ENCODE measurements around the gene SUZ12.

DNA sequence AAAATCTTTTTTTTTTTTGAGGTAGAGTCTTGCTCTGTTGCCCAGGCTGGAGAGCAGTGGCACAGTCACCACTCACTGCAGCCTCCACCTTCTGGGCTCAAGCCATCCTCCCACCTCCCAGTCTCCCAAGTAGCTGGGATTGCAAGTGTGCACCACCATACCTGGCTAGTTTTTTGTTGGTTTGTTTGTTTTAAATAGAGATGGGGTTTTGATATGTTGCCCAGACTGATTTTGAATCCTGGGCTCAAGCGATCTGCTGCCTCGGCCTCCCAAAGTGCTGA, 72.4 kb downstream of the SUZ12 start:
- no peak for TF ChIP-seq POLR2A (IDR thresholded peaks at IDR 0.05)
- TF ChIP-seq, protein P1, sequence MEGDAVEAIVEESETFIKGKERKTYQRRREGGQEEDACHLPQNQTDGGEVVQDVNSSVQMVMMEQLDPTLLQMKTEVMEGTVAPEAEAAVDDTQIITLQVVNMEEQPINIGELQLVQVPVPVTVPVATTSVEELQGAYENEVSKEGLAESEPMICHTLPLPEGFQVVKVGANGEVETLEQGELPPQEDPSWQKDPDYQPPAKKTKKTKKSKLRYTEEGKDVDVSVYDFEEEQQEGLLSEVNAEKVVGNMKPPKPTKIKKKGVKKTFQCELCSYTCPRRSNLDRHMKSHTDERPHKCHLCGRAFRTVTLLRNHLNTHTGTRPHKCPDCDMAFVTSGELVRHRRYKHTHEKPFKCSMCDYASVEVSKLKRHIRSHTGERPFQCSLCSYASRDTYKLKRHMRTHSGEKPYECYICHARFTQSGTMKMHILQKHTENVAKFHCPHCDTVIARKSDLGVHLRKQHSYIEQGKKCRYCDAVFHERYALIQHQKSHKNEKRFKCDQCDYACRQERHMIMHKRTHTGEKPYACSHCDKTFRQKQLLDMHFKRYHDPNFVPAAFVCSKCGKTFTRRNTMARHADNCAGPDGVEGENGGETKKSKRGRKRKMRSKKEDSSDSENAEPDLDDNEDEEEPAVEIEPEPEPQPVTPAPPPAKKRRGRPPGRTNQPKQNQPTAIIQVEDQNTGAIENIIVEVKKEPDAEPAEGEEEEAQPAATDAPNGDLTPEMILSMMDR (IDR thresholded peaks at IDR 0.05), result no peak
